Fibroblast of pulmonary artery (primary cell): ENCODE results near the gene DUOX2.

Experiments
- DNase-seq: peaks from one replicate; pipeline ENCODE4 v3.0.0-alpha.2; 2010; ENCODE audit warnings: low read depth
- H3K4me3 ChIP-seq: replicated peaks from 2 replicates; pipeline ENCODE4 v1.5.1; 2011; ENCODE audit warnings: low read depth, mild to moderate bottlenecking, control low read depth, low read length, moderate library complexity
- TF ChIP-seq, protein P1 (sequence below): IDR thresholded peaks from 2 replicates; pipeline ENCODE4 v1.5.1; 2011; ENCODE audit warnings: mild to moderate bottlenecking, control low read depth, low read length, inconsistent platforms; ENCODE audit errors: missing control alignments

The DUOX2 gene

DNA sequence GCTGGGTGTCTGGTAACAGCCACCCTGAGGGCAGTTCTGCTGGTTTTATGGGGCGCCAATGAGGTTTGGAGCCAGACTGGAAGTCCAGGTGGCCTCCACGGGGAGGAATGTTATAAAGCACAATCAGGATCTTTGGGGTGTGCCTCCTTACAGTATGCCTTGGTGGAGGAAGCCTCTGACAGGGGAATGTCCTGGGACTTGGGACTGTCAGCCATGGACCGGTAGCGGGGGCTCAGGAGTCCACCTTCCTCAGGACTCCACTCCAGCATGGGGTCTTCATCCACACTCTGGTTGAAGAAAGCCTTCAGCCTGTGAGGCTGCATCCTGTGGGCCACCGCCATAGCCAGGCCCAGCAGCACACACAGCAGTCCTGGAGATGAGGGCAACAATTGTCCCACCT lies 5.0 kb upstream of the DUOX2 start:
- no peak overlapping the region for H3K4me3 ChIP-seq
- DNase-seq: no peak
- TF ChIP-seq, protein P1, sequence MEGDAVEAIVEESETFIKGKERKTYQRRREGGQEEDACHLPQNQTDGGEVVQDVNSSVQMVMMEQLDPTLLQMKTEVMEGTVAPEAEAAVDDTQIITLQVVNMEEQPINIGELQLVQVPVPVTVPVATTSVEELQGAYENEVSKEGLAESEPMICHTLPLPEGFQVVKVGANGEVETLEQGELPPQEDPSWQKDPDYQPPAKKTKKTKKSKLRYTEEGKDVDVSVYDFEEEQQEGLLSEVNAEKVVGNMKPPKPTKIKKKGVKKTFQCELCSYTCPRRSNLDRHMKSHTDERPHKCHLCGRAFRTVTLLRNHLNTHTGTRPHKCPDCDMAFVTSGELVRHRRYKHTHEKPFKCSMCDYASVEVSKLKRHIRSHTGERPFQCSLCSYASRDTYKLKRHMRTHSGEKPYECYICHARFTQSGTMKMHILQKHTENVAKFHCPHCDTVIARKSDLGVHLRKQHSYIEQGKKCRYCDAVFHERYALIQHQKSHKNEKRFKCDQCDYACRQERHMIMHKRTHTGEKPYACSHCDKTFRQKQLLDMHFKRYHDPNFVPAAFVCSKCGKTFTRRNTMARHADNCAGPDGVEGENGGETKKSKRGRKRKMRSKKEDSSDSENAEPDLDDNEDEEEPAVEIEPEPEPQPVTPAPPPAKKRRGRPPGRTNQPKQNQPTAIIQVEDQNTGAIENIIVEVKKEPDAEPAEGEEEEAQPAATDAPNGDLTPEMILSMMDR: no peak

DNA sequence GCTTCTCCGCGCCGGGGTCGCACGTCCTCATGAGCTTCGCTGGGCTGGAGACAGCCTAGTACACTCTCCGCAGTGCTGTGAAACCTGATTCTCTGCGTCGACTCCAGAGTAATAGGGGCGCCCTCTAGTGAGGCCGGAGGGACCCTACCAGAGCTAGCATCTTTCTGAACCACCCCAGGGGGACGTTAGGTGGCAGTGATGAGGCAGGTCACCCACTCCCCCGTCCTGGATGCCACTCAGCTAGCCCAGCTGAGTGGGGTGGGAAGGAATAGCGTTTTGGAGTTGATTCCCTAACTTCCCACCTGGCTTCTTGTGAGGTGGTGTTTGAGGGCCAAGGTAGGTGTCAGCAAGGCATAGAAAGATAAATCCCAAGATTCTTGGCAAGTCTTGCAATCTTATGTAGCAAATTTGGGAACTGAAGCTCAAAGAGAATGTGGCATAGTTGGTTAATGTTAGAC lies 4.2 kb upstream of the DUOX2 start:
- H3K4me3 ChIP-seq: no peak overlapping the region
- TF ChIP-seq, protein P1: no peak
- peak; percentile 92 for DNase-seq

DNA sequence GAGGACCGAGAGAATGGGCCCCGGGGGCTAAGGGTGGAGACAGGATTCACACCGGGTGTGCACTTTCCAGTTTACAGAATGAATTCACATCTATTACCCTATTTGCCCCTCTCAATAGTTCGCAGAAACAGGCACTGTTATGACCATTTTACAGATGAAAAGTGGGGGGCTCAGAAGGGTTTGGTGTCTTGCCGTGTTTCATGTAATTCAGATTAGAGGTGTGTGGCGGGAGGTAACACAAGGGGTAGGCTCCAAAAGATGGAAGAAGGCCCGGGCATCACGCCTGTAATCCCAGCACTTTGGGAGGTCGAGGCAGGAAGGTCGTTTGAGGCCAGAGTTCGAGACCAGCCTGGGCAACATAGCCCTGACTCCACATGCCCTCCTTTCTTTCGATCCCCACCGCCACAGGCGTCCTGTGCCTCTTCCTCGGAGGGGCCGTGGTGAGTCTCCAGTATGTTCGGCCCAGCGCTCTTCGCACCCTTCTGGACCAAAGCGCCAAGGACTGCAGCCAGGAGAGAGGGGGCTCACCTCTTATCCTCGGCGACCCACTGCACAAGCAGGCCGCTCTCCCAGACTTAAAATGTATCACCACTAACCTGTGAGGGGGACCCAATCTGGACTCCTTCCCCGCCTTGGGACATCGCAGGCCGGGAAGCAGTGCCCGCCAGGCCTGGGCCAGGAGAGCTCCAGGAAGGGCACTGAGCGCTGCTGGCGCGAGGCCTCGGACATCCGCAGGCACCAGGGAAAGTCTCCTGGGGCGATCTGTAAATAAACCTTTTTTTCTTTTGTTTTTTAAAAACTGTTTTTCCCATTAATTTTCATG lies 3.5 kb upstream of the DUOX2 start:
- H3K4me3 ChIP-seq: no peak overlapping the region
- no peak for DNase-seq
- TF ChIP-seq, protein P1: no peak

DNA sequence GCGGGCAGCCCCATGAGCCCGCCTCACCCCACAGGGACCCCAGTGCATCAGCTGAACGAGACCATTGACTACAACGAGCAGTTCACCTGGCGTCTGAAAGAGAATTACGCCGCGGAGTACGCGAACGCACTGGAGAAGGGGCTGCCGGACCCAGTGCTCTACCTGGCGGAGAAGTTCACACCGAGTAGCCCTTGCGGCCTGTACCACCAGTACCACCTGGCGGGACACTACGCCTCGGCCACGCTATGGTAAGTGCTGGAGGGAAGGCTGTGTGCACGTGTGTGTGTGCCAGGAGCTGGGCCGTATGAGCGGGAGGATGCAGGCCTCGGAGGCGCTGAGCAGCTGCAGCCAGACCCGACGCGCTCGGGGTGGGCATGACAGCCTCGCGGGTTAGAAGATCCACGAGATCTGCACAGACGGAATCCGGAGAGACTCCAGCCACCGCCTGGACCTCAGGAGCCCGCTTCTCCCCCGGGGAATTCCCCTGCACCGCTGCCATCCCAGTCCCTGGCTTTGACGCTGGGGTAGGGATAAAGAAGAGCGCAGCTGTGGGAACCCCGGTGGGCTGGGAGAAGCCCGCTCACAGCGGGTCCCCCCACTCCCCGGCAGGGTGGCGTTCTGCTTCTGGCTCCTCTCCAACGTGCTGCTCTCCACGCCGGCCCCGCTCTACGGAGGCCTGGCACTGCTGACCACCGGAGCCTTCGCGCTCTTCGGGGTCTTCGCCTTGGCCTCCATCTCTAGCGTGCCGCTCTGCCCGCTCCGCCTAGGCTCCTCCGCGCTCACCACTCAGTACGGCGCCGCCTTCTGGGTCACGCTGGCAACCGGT lies 2.7 kb upstream of the DUOX2 start:
- no peak for DNase-seq
- TF ChIP-seq, protein P1: no peak
- H3K4me3 ChIP-seq: no peak overlapping the region

DNA sequence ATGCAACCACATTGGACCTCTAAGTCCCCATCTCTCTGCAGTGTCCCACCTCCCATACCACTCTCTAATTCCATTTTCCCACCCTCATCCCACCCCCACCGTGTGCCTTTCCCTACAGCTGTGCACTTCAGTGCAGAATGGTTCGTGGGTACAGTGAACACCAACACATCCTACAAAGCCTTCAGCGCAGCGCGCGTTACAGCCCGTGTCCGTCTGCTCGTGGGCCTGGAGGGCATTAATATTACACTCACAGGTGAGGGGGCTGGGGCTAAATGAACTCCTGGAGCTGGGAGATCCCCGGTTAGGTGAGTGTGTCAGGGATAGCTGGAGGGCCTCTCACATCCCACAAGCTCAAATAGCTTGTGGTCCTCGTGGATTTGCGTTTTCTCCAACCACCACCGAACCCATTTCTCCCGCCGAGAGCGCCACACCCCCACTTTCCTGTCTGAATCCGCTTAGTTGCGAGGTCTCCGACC lies 2.1 kb upstream of the DUOX2 start:
- TF ChIP-seq, protein P1: no peak
- no peak for DNase-seq
- H3K4me3 ChIP-seq: no peak overlapping the region

DNA sequence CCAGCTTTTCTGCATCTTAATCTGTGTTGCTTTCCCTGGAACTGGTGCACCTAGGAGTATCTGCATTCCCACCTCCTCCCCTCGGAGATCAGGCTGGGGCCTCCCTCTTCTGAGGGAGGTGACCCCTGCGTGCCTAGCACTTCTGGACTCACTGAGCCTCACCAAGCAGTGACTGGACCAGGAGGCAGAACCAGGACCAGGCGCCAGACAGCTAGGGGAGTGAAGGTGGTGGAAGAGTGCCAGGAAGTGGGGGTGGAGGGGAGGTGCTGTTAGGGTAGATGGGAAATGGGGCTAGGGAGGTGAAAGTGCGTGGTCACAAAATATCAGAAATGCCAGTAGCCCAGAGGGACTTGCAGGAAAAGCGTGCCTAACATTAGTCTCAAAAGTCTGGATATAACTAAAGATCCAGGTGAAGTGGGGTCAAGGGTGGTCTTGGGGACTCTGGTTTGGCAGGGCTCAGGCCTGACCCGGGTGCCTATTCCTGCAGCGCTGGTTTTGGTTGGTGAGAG lies 1.4 kb upstream of the DUOX2 start:
- TF ChIP-seq, protein P1: no peak
- no peak overlapping the region for H3K4me3 ChIP-seq
- no peak for DNase-seq
